Smooth muscle cell (in vitro differentiated cells): Measurements from ENCODE around the gene AKNA. TPM values are rescaled to one million over a fixed set of nuclear protein-coding genes. Genes with fewer than 3 reads are reported as not detected.

Experiments
- DNase-seq: peaks from one replicate; lab custom pipeline; 2025; ENCODE audit not compliant: unreplicated experiment; lab: John Stamatoyannopoulos, UW
- H2AFZ ChIP-seq: fragments of 200-600 bp; sonication (generic); 2 replicates; pipeline ENCODE4 v1.6.0; 2016; ENCODE audit warnings: antibody characterized with exemption, low read depth, mild to moderate bottlenecking
- H3F3A ChIP-seq: fragments of 200-600 bp; sonication (generic); 2 replicates; pipeline ENCODE4 v1.6.0; 2017; ENCODE audit warnings: antibody characterized with exemption, low read depth
- H3K27ac ChIP-seq: fragments of 200-600 bp; sonication (generic); 2 replicates; pipeline ENCODE4 v1.5.1; 2016; ENCODE audit warnings: low read depth, mild to moderate bottlenecking
- H3K27me3 ChIP-seq: fragments of 200-600 bp; sonication (generic); 2 replicates; pipeline ENCODE4 v1.6.1; 2016; ENCODE audit warnings: low read depth, mild to moderate bottlenecking
- H3K36me3 ChIP-seq: fragments of 200-600 bp; sonication (generic); 2 replicates; pipeline ENCODE4 v1.5.1; 2016; ENCODE audit warnings: low read depth
- H3K4me1 ChIP-seq: fragments of 200-600 bp; sonication (generic); 2 replicates; pipeline ENCODE4 v1.5.1; 2016; ENCODE audit warnings: low read depth
- H3K4me2 ChIP-seq: fragments of 200-600 bp; sonication (generic); 2 replicates; pipeline ENCODE4 v1.6.0; 2016; ENCODE audit warnings: mild to moderate bottlenecking
- H3K4me3 ChIP-seq: fragments of 200-600 bp; sonication (generic); 2 replicates; pipeline ENCODE4 v1.5.1; 2016; ENCODE audit warnings: mild to moderate bottlenecking
- H3K79me2 ChIP-seq: fragments of 200-600 bp; sonication (generic); 2 replicates; pipeline ENCODE4 v1.6.0; 2016; ENCODE audit warnings: low read depth, mild to moderate bottlenecking
- H3K9ac ChIP-seq: fragments of 200-600 bp; sonication (generic); 2 replicates; pipeline ENCODE4 v1.6.0; 2016; ENCODE audit warnings: low read depth
- H3K9me3 ChIP-seq: fragments of 200-600 bp; sonication (generic); replicated peaks from 2 replicates; pipeline ENCODE4 v1.5.1; 2016; ENCODE audit warnings: low read depth
- H4K20me1 ChIP-seq: fragments of 200-600 bp; sonication (generic); 2 replicates; pipeline ENCODE4 v1.6.0; 2016; ENCODE audit warnings: low read depth
- WGBS: methylation state at CpG from one replicate; pipeline ENCODE4 v1.1.7; 2016; ENCODE audit warnings: low lambda C conversion rate; 5-methylcytosine and 5-hydroxymethylcytosine counted together
- polyA plus RNA-seq: library from polyadenylated mRNA; unstranded; fragments of >200 nt; fragmentation: Nextera tagmentation; extraction: Ambion mirVana; gene quantifications from 2 replicates; pipeline ENCODE4 v1.2.1, GENCODE V29; 2016
- total RNA-seq: library from RNA; depleted of rRNA; stranded (reverse); fragments of >200 nt; gene quantifications from 2 replicates; pipeline ENCODE4 v1.2.3, GENCODE V29; 2014
- TF ChIP-seq, protein P1 (sequence below): fragments of 200-600 bp; sonication (generic); IDR thresholded peaks from 2 replicates; pipeline ENCODE4 v1.5.1; 2017; ENCODE audit warnings: borderline replicate concordance, mild to moderate bottlenecking, antibody characterized with exemption; ENCODE audit not compliant: insufficient read depth, poor library complexity, severe bottlenecking

The AKNA gene
- total and polyA plus RNA-seq, 2 experiments from 2014 or later = 3.2 to 4.7 TPM

DNA sequence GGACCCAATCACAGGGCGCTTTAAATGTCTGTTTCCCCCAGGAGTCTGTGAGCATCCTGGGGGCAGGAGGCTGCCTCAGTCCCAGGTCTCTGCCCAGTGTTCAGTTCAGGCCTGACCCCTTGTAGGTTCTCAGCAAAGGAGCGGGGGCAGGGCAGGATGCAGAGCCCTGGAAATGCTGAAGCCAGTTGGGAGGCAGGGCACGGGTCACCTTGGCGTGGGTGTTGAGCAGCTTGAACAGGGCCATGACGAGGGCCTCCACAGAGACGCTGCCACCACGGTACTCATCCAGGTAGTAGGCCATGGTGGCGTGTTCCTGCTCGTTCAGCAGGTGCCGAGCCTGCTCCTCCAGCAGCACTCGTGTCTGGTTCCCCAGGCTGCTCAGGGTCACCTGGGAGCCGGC is 36.3 kb upstream of the AKNA start:
- H3K9me3 ChIP-seq = no peaks in the 10 kb centered on the region
- no peak overlapping the region for H2AFZ ChIP-seq
- no peaks in the 10 kb centered on the region for H4K20me1 ChIP-seq
- no peaks in the 10 kb centered on the region for H3K79me2 ChIP-seq
- no peaks in the 10 kb centered on the region for H3K27me3 ChIP-seq
- no peaks in the 10 kb centered on the region for H3F3A ChIP-seq
- TF ChIP-seq, protein P1, sequence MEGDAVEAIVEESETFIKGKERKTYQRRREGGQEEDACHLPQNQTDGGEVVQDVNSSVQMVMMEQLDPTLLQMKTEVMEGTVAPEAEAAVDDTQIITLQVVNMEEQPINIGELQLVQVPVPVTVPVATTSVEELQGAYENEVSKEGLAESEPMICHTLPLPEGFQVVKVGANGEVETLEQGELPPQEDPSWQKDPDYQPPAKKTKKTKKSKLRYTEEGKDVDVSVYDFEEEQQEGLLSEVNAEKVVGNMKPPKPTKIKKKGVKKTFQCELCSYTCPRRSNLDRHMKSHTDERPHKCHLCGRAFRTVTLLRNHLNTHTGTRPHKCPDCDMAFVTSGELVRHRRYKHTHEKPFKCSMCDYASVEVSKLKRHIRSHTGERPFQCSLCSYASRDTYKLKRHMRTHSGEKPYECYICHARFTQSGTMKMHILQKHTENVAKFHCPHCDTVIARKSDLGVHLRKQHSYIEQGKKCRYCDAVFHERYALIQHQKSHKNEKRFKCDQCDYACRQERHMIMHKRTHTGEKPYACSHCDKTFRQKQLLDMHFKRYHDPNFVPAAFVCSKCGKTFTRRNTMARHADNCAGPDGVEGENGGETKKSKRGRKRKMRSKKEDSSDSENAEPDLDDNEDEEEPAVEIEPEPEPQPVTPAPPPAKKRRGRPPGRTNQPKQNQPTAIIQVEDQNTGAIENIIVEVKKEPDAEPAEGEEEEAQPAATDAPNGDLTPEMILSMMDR = no peak
- H3K27ac ChIP-seq = no peak overlapping the region
- no peaks in the 10 kb centered on the region for H3K36me3 ChIP-seq
- no peak overlapping the region for H3K9ac ChIP-seq
- H3K4me1 ChIP-seq = no peaks in the 10 kb centered on the region
- WGBS = 80% methylated on average over 12 of the region's 12 CpGs
- H3K4me3 ChIP-seq = no peak overlapping the region
- DNase-seq = no peak
- H3K4me2 ChIP-seq = no peak overlapping the region

- H3K27ac ChIP-seq = no peak overlapping the region
- H3K4me3 ChIP-seq = no peak overlapping the region
- H3K9ac ChIP-seq = no peak overlapping the region
- no peak for DNase-seq
- no peaks in the 10 kb centered on the region for H3F3A ChIP-seq
- no peak overlapping the region for H3K4me2 ChIP-seq
- no peaks in the 10 kb centered on the region for H3K79me2 ChIP-seq
- H3K9me3 ChIP-seq = no peaks in the 10 kb centered on the region
- H3K36me3 ChIP-seq = no peaks in the 10 kb centered on the region
- H3K4me1 ChIP-seq = no peaks in the 10 kb centered on the region
- TF ChIP-seq, protein P1 = no peak
- H4K20me1 ChIP-seq = no peaks in the 10 kb centered on the region
- H2AFZ ChIP-seq = no peak overlapping the region
- 96% methylated on average over 14 of the region's 14 CpGs for WGBS
- H3K27me3 ChIP-seq = no peaks in the 10 kb centered on the region
Measured at GRCh38 chr9:114423181-114423580, 35.4 kb upstream of the AKNA start.

- no peak overlapping the region for H3K27ac ChIP-seq
- no peak overlapping the region for H3K9ac ChIP-seq
- H3K79me2 ChIP-seq = no peaks in the 10 kb centered on the region
- H3K36me3 ChIP-seq = no peaks in the 10 kb centered on the region
- H4K20me1 ChIP-seq = no peaks in the 10 kb centered on the region
- H2AFZ ChIP-seq = no peak overlapping the region
- no peaks in the 10 kb centered on the region for H3K9me3 ChIP-seq
- no peaks in the 10 kb centered on the region for H3F3A ChIP-seq
- H3K4me1 ChIP-seq = no peaks in the 10 kb centered on the region
- TF ChIP-seq, protein P1 = no peak
- no peak overlapping the region for H3K4me2 ChIP-seq
- H3K27me3 ChIP-seq = no peaks in the 10 kb centered on the region
- DNase-seq = no peak
- no peak overlapping the region for H3K4me3 ChIP-seq
- 92% methylated on average over 2 of the region's 2 CpGs for WGBS
Measured at GRCh38 chr9:114421147-114421546, 33.4 kb upstream of the AKNA start.

DNA sequence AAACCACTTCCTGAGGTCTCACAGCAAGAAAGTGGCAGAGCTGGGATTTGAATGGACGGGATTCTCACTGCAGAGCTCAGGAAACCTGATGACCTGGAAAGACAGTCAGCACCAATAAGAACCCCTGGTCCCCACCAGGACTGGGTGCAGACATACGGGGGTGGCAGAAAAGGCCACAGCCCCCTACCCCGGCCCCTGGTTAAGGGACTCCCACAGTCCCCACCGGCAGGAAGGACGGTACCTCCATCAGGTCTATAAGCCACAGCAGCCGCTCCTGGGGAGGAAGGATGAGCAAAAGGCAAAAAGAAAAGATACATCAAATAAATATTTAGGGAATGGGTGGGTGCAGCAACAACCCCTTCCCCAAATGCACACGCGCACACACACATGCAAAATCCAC is 32.0 kb upstream of the AKNA start:
- 97% methylated on average over 8 of the region's 8 CpGs for WGBS
- H3K4me1 ChIP-seq = no peaks in the 10 kb centered on the region

More for the DNA sequence above, 32.0 kb upstream of the AKNA start:
- Histone ChIP-seq H3K36me3 (no peaks in the 10 kb centered on the region), H3K4me3 (no peak overlapping the region), H3K79me2 (no peaks in the 10 kb centered on the region), H3F3A (no peaks in the 10 kb centered on the region), H3K27ac (no peak overlapping the region), H3K27me3 (no peaks in the 10 kb centered on the region), H3K9ac (no peak overlapping the region), H2AFZ (no peak overlapping the region), H3K9me3 (no peaks in the 10 kb centered on the region), H3K4me2 (no peak overlapping the region), H4K20me1 (no peaks in the 10 kb centered on the region)
- no peak for DNase-seq
- TF ChIP-seq, protein P1 = no peak
